GM12872 (cell line): ENCODE measurements around the gene FLNB.

Source experiments
- CTCF ChIP-seq: IDR thresholded peaks from 3 replicates; pipeline ENCODE4 v1.5.1; 2011; ENCODE audit warnings: low read depth, mild to moderate bottlenecking, low read length, moderate library complexity; ENCODE audit not compliant: insufficient read depth

Gene FLNB

GRCh38 chr3:58013099-58013498, 4.9 kb downstream of the FLNB start:
- TF ChIP-seq CTCF: no peak

GRCh38 chr3:58013973-58014649, 5.9 kb downstream of the FLNB start:
- TF ChIP-seq CTCF: no peak

- no peak for TF ChIP-seq CTCF
These were observed 7.3 kb downstream of the FLNB start for GRCh38 chr3:58015520-58015915.

GRCh38 chr3:58016710-58017109, 8.5 kb downstream of the FLNB start:
- no peak for TF ChIP-seq CTCF

GRCh38 chr3:58018892-58019742, 10.9 kb downstream of the FLNB start:
- no peak for TF ChIP-seq CTCF

- TF ChIP-seq CTCF: no peak
These were observed 12.5 kb downstream of the FLNB start for GRCh38 chr3:58020783-58021071.

GRCh38 chr3:58021072-58021959, 13.1 kb downstream of the FLNB start:
- no peak for TF ChIP-seq CTCF
